Astrocyte (in vitro differentiated cells and primary cell): Measurements from ENCODE around the gene KLHL25. TPM values are rescaled to one million over a fixed set of nuclear protein-coding genes. Genes with fewer than 3 reads are reported as not detected.

Experiments
- DNase-seq: peaks from one replicate; pipeline ENCODE4 v3.0.0-alpha.2; 2010; ENCODE audit warnings: low read depth
- FAIRE-seq: peaks from 2 replicates; lab custom pipeline; 2011; peaks lifted over from hg19 to GRCh38; lab: Jason Lieb, UNC
- H2AFZ ChIP-seq: 2 replicates; pipeline ENCODE4 v1.6.0; 2012; ENCODE audit warnings: low read depth, low read length, inconsistent platforms
- H3K27ac ChIP-seq: 2 replicates; pipeline ENCODE4 v1.5.1; 2011; ENCODE audit warnings: low read depth, low read length, inconsistent platforms
- H3K27me3 ChIP-seq: 2 replicates; pipeline ENCODE4 v1.6.0; 2011; ENCODE audit warnings: low read length, inconsistent platforms; ENCODE audit not compliant: insufficient read depth
- H3K36me3 ChIP-seq: 2 replicates; pipeline ENCODE4 v1.5.1; 2011; ENCODE audit warnings: low read length, inconsistent platforms; ENCODE audit not compliant: insufficient read depth
- H3K4me1 ChIP-seq: 2 replicates; pipeline ENCODE4 v1.5.1; 2011; ENCODE audit warnings: low read length, inconsistent platforms; ENCODE audit not compliant: insufficient read depth
- H3K4me2 ChIP-seq: 2 replicates; pipeline ENCODE4 v1.6.0; 2012; ENCODE audit warnings: low read length, inconsistent platforms
- H3K4me3 ChIP-seq: 2 replicates; pipeline ENCODE4 v1.5.1; 2011; ENCODE audit warnings: low read depth, mild to moderate bottlenecking, low read length, inconsistent platforms; ENCODE audit not compliant: insufficient read depth
- H3K79me2 ChIP-seq: 2 replicates; pipeline ENCODE4 v1.6.0; 2012; ENCODE audit warnings: mild to moderate bottlenecking, low read length, inconsistent platforms; ENCODE audit not compliant: insufficient read depth
- H3K9ac ChIP-seq: 2 replicates; pipeline ENCODE4 v1.6.0; 2012; ENCODE audit warnings: mild to moderate bottlenecking, low read length, inconsistent platforms
- H3K9me3 ChIP-seq: 2 replicates; pipeline ENCODE4 v1.5.1; 2012; ENCODE audit warnings: low read depth, mild to moderate bottlenecking, low read length, inconsistent platforms; ENCODE audit not compliant: insufficient read depth
- H4K20me1 ChIP-seq: 2 replicates; pipeline ENCODE4 v1.6.0; 2012; ENCODE audit warnings: low read length, inconsistent platforms; ENCODE audit not compliant: insufficient read depth
- H3K27ac Mint-ChIP-seq: one replicate; pipeline ENCODE4 v1.8.0; 2021; ENCODE audit warnings: mild to moderate bottlenecking, mixed read lengths; ENCODE audit not compliant: unreplicated experiment
- H3K27me3 Mint-ChIP-seq: one replicate; pipeline ENCODE4 v1.8.0; 2021; ENCODE audit warnings: low read depth, mixed read lengths; ENCODE audit not compliant: unreplicated experiment
- H3K36me3 Mint-ChIP-seq: one replicate; pipeline ENCODE4 v1.8.0; 2021; ENCODE audit warnings: low read depth, mixed read lengths; ENCODE audit not compliant: unreplicated experiment
- H3K4me1 Mint-ChIP-seq: one replicate; pipeline ENCODE4 v1.8.0; 2021; ENCODE audit warnings: low read depth, mixed read lengths; ENCODE audit not compliant: unreplicated experiment
- H3K4me3 Mint-ChIP-seq: one replicate; pipeline ENCODE4 v1.8.0; 2021; ENCODE audit warnings: mild to moderate bottlenecking, moderate library complexity, mixed read lengths; ENCODE audit not compliant: unreplicated experiment
- H3K9me3 Mint-ChIP-seq: one replicate; pipeline ENCODE4 v1.8.0; 2021; ENCODE audit warnings: mild to moderate bottlenecking, mixed read lengths; ENCODE audit not compliant: unreplicated experiment
- CTCF ChIP-seq: IDR thresholded peaks from 2 replicates; pipeline ENCODE4 v1.5.1; 2011; ENCODE audit warnings: low read depth, mild to moderate bottlenecking, inconsistent platforms, low read length, moderate library complexity; ENCODE audit not compliant: insufficient read depth
- EZH2 ChIP-seq: IDR thresholded peaks from 2 replicates; pipeline ENCODE4 v1.6.1; 2012; ENCODE audit warnings: mild to moderate bottlenecking, low read length, inconsistent platforms; ENCODE audit not compliant: insufficient read depth
- total RNA-seq: library from RNA; stranded (reverse); gene quantifications from 2 replicates; pipeline ENCODE4 v1.2.1, GENCODE V29; 2021

KLHL25 gene
- total RNA-seq, 1 donor from 2014 or later = 5.6 TPM

- H3K9me3 Mint-ChIP-seq = no peaks in the 10 kb centered on the region
- no peak overlapping the region for H3K27ac ChIP-seq
- DNase-seq (no peak), FAIRE-seq (no peak)
- no peak overlapping the region for H2AFZ ChIP-seq
- H3K4me3 Mint-ChIP-seq = no peak overlapping the region
- H3K4me3 ChIP-seq = no peak overlapping the region
- no peaks in the 10 kb centered on the region for H3K27me3 Mint-ChIP-seq
- H4K20me1 ChIP-seq = no peaks in the 10 kb centered on the region
- H3K9me3 ChIP-seq = no peaks in the 10 kb centered on the region
- H3K4me2 ChIP-seq = no peak overlapping the region
- H3K27ac Mint-ChIP-seq = no peak overlapping the region
- H3K79me2 ChIP-seq = no peaks in the 10 kb centered on the region
- peaks cover 9% of the 10 kb centered on the region for H3K4me1 Mint-ChIP-seq
- H3K36me3 Mint-ChIP-seq = peaks cover 26% of the 10 kb centered on the region
- TF ChIP-seq EZH2 (no peak), CTCF (no peak)
- H3K4me1 ChIP-seq = no peaks in the 10 kb centered on the region
- H3K9ac ChIP-seq = no peak overlapping the region
- H3K36me3 ChIP-seq = peaks cover 35% of the 10 kb centered on the region
- no peaks in the 10 kb centered on the region for H3K27me3 ChIP-seq
These were observed 78.5 kb downstream of the KLHL25 start for GRCh38 chr15:85716261-85716660.

GRCh38 chr15:85711580-85712192 is 83.0 kb downstream of the KLHL25 start:
- no peak for FAIRE-seq
- DNase-seq = peak; percentile 35
- TF ChIP-seq CTCF = no peak
- TF ChIP-seq EZH2 = no peak
- peaks cover 2% of the 10 kb centered on the region for H4K20me1 ChIP-seq
- H3K27me3 ChIP-seq = no peaks in the 10 kb centered on the region
- H2AFZ ChIP-seq = no peak overlapping the region
- H3K4me3 ChIP-seq = no peak overlapping the region
- no peaks in the 10 kb centered on the region for H3K79me2 ChIP-seq
- no peak overlapping the region for H3K4me2 ChIP-seq
- H3K9me3 ChIP-seq = no peaks in the 10 kb centered on the region
- Mint-ChIP-seq H3K27me3 (no peaks in the 10 kb centered on the region), H3K27ac (no peak overlapping the region), H3K9me3 (no peaks in the 10 kb centered on the region), H3K4me3 (no peak overlapping the region), H3K4me1 (peaks cover 27% of the 10 kb centered on the region), H3K36me3 (peaks cover 24% of the 10 kb centered on the region)
- H3K27ac ChIP-seq = no peak overlapping the region
- H3K4me1 ChIP-seq = peaks cover 21% of the 10 kb centered on the region
- peaks cover 7% of the 10 kb centered on the region for H3K36me3 ChIP-seq
- H3K9ac ChIP-seq = no peak overlapping the region

- H3K27me3 ChIP-seq = no peaks in the 10 kb centered on the region
- no peak overlapping the region for H3K27ac Mint-ChIP-seq
These were observed 84.3 kb downstream of the KLHL25 start for GRCh38 chr15:85710340-85710842.

More at GRCh38 chr15:85710340-85710842, 84.3 kb downstream of the KLHL25 start:
- no peaks in the 10 kb centered on the region for H3K9me3 Mint-ChIP-seq
- DNase-seq (no peak), FAIRE-seq (no peak)
- peaks cover 5% of the 10 kb centered on the region for H4K20me1 ChIP-seq
- H2AFZ ChIP-seq = no peak overlapping the region
- no peak overlapping the region for H3K9ac ChIP-seq
- H3K36me3 Mint-ChIP-seq = peaks cover 23% of the 10 kb centered on the region
- H3K79me2 ChIP-seq = no peaks in the 10 kb centered on the region
- no peaks in the 10 kb centered on the region for H3K9me3 ChIP-seq
- H3K4me1 Mint-ChIP-seq = peaks cover 28% of the 10 kb centered on the region
- H3K4me2 ChIP-seq = no peak overlapping the region
- no peak overlapping the region for H3K4me3 Mint-ChIP-seq
- peaks cover 23% of the 10 kb centered on the region for H3K4me1 ChIP-seq
- peaks cover 3% of the 10 kb centered on the region for H3K36me3 ChIP-seq
- no peak overlapping the region for H3K4me3 ChIP-seq
- no peaks in the 10 kb centered on the region for H3K27me3 Mint-ChIP-seq
- TF ChIP-seq EZH2 (no peak), CTCF (no peak)
- no peak overlapping the region for H3K27ac ChIP-seq
